B cell (primary cell): Measurements from ENCODE around the gene PRKAG2. TPM values are rescaled to one million over a fixed set of nuclear protein-coding genes. Genes with fewer than 3 reads are reported as not detected.
A peak's percentile ranks its signal among the peaks of the same experiment; 100 is the strongest.

ENCODE experiments used
- ATAC-seq: fragments of 200-7000 bp; cut with Tn5 transposase; one replicate; pipeline ENCODE4 v1.10.0; 2021; ENCODE audit warnings: low read depth, mild to moderate bottlenecking, moderate number of reproducible peaks, moderate library complexity
- CTCF ChIA-PET: fragments of 350-600 bp; sonication (Branson Sonifier 250); formaldehyde crosslinking; loops from one replicate; lab custom pipeline; 2021; ENCODE audit warnings: antibody characterized with exemption, inconsistent platforms; lab: Charles Lee
- POLR2A ChIA-PET: fragments of 350-600 bp; sonication (Branson Sonifier 250); formaldehyde crosslinking; loops from one replicate; lab custom pipeline; 2021; ENCODE audit warnings: antibody characterized with exemption; lab: Charles Lee
- DNase-seq: peaks from one replicate; pipeline ENCODE4 v3.0.0; 2013
- H2AFZ ChIP-seq: 2 replicates; pipeline ENCODE4 v1.6.1; 2012; ENCODE audit warnings: mild to moderate bottlenecking, low read depth, low read length; ENCODE audit not compliant: insufficient read depth, poor library complexity, severe bottlenecking
- H3K27ac ChIP-seq, 2 donors: 1 replicate in 1 of 2; 2 replicates in 1 of 2; pipeline ENCODE4 v1.5.1; 2012 to 2013; ENCODE audit warnings: low read length in 2 of 2, mild to moderate bottlenecking in 2 of 2, moderate library complexity in 1 of 2
- H3K27me3 ChIP-seq, 4 experiments: fragments of 200-600 bp in 1 of 4; sonication (generic) in 1 of 4; replicated peaks in 1 of 4; 1 replicate in 2 of 4; 2 replicates in 2 of 4; pipeline versions ENCODE4 v1.6.1 to v1.7.0; 2013 to 2016; ENCODE audit warnings: low read length in 3 of 4, mild to moderate bottlenecking in 2 of 4, mixed read lengths in 1 of 4, moderate library complexity in 1 of 4; ENCODE audit not compliant: insufficient read depth in 4 of 4, control insufficient read depth in 3 of 4; ENCODE audit errors: control extremely low read depth in 1 of 4
- H3K36me3 ChIP-seq, 2 experiments: replicated peaks in 1 of 2; 1 replicate in 1 of 2; 2 replicates in 1 of 2; pipeline versions ENCODE4 v1.6.1 to v1.7.1; 2013; ENCODE audit warnings: low read length in 1 of 2; ENCODE audit not compliant: insufficient read depth in 2 of 2, control insufficient read depth in 1 of 2; ENCODE audit errors: control extremely low read depth in 1 of 2, extremely low read depth in 1 of 2
- H3K4me1 ChIP-seq, 2 donors: fragments of 200-600 bp in 1 of 2; sonication (generic) in 1 of 2; 1 replicate in 1 of 2; 2 replicates in 1 of 2; pipeline versions ENCODE4 v1.5.1 to v1.6.1; 2013 to 2017; ENCODE audit warnings: low read length in 2 of 2; ENCODE audit not compliant: control insufficient read depth in 2 of 2, insufficient read depth in 2 of 2
- H3K4me2 ChIP-seq: replicated peaks from 2 replicates; pipeline ENCODE3; 2012; ENCODE audit warnings: mild to moderate bottlenecking, low read depth, low read length; ENCODE audit not compliant: poor library complexity, severe bottlenecking
- H3K4me3 ChIP-seq, 5 experiments: fragments of 200-600 bp in 1 of 5; sonication (generic) in 1 of 5; 1 replicate in 3 of 5; 2 replicates in 2 of 5; pipeline versions ENCODE4 v1.5.1 to v1.7.0; 2011 to 2016; ENCODE audit warnings: low read length in 4 of 5, mild to moderate bottlenecking in 4 of 5, low read depth in 2 of 5, control low read depth in 1 of 5, moderate library complexity in 1 of 5; ENCODE audit not compliant: insufficient read depth in 1 of 5; ENCODE audit errors: control extremely low read depth in 1 of 5, extremely low read depth in 1 of 5
- H3K79me2 ChIP-seq: fragments of 200-600 bp; sonication (generic); one replicate; pipeline ENCODE4 v1.6.0; 2016; ENCODE audit warnings: low read length; ENCODE audit not compliant: control insufficient read depth, insufficient read depth
- H3K9ac ChIP-seq: fragments of 200-600 bp; sonication (generic); 2 replicates; pipeline ENCODE4 v1.6.1; 2017; ENCODE audit warnings: mild to moderate bottlenecking, low read length, moderate library complexity
- H3K9me3 ChIP-seq, 3 donors: one replicate each; pipeline versions ENCODE4 v1.6.1 to v1.7.1; 2013; ENCODE audit warnings: low read length in 2 of 3; ENCODE audit not compliant: control insufficient read depth in 2 of 3, insufficient read depth in 1 of 3; ENCODE audit errors: control extremely low read depth in 1 of 3
- H4K20me1 ChIP-seq: 2 replicates; pipeline ENCODE4 v1.6.0; 2012; ENCODE audit warnings: mild to moderate bottlenecking, low read length; ENCODE audit not compliant: insufficient read depth, control insufficient read depth, poor library complexity, severe bottlenecking
- H3K27ac Mint-ChIP-seq: one replicate; pipeline ENCODE4 v1.8.0; 2021; ENCODE audit warnings: mixed read lengths
- H3K27me3 Mint-ChIP-seq: one replicate; pipeline ENCODE4 v1.8.0; 2021; ENCODE audit warnings: mixed read lengths
- H3K4me1 Mint-ChIP-seq: one replicate; pipeline ENCODE4 v1.8.0; 2021; ENCODE audit warnings: mixed read lengths
- H3K4me3 Mint-ChIP-seq: one replicate; pipeline ENCODE4 v1.8.0; 2021; ENCODE audit warnings: mixed read lengths
- H3K9me3 Mint-ChIP-seq: one replicate; pipeline ENCODE4 v1.8.0; 2022; ENCODE audit warnings: mixed read lengths; ENCODE audit not compliant: insufficient read depth
- EZH2 ChIP-seq: IDR thresholded peaks from 2 replicates; pipeline ENCODE4 v1.6.1; 2012; ENCODE audit warnings: borderline replicate concordance, low read depth, mild to moderate bottlenecking, moderate library complexity, low read length; ENCODE audit not compliant: insufficient read depth, poor library complexity, severe bottlenecking
- WGBS: methylation state at CpG from one replicate; pipeline ENCODE4 v1.1.5; 2013; ENCODE audit warnings: missing lambda C conversion rate; ENCODE audit not compliant: insufficient coverage; 5-methylcytosine and 5-hydroxymethylcytosine counted together
- intact Hi-C: fragments of 100-400 bp; cut with micrococcal nuclease; formaldehyde crosslinking; loops from one replicate; pipeline ENCODE4 v1.10.0; 2022
- polyA plus RNA-seq: library from polyadenylated mRNA; depleted of rRNA; stranded (reverse); fragments of >200 nt; gene quantifications from 2 replicates; pipeline ENCODE4 v1.2.3, GENCODE V29; 2012
- total RNA-seq, 2 donors: library from RNA; stranded (reverse); fragments of 120-200 nt in 1 of 2; gene quantifications; 1 replicate in 1 of 2; 2 replicates in 1 of 2; pipeline versions ENCODE4 v1.2.3 to v1.2.4, GENCODE V29; 2013 to 2022
- TF ChIP-seq, protein P1 (sequence below): fragments of 200-600 bp; IDR thresholded peaks from one replicate; pipeline ENCODE4 v1.8.0; 2022; ENCODE audit warnings: antibody characterized with exemption, mild to moderate bottlenecking

The PRKAG2 gene
- total and polyA plus RNA-seq, 2 donors (not counting 1 experiment from before 2014, with no cell fraction given), result 22.1 to 56.3 TPM

DNA sequence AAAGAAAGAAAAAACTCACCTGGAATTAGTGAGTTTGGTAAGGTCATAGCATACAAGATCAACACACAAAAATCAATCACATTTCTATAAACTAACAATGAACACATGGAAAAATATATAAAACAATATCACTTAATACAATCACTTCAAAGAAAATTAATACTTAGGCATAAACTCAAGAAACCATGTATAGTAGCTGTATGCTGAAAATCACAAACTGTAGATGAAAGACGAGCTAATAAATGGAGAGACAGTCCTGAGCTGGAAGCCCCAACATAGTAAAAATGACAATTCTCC lies 243.5 kb downstream of the PRKAG2 start:
- Histone ChIP-seq H3K4me2 (peak overlapping the region; percentile 84), H3K27ac (peak overlapping the region; percentile 81), H3K27me3 (no peaks in the 10 kb centered on the region), H3K9ac (no peak overlapping the region), H3K4me3 (peak overlapping the region in 3 of 5 experiments; percentile 74 to 76 (median 75)), H3K79me2 (peaks cover 10% of the 10 kb centered on the region), H4K20me1 (peaks cover 13% of the 10 kb centered on the region), H2AFZ (peak overlapping the region; percentile 88), H3K9me3 (peaks cover 0 to 3% (median 0%) of the 10 kb centered on the region in 3 donors), H3K36me3 (no peaks in the 10 kb centered on the region), H3K4me1 (peaks cover 11 to 12% of the 10 kb centered on the region in 2 donors)
- ATAC-seq, result no peak
- H3K4me3 Mint-ChIP-seq, result peak overlapping the region; percentile 100
- intact Hi-C loops, result loop anchor here (1.0 to 5.0 kb wide), 8 partner anchors 95 to 1861 kb away; partner anchors contain the start of genes FASTK, GALNT11, SMARCD3 and TMUB1
- WGBS, result no CpG with 5 or more reads among the region's 1 CpG
- H3K9me3 Mint-ChIP-seq, result peaks cover 3% of the 10 kb centered on the region
- peak overlapping the region; percentile 99 for H3K27ac Mint-ChIP-seq
- POLR2A ChIA-PET, result interaction anchor here (1.9 to 2.4 kb wide), 2 partner anchors 114 to 292 kb away, joined by 5 to 14 read pairs; partner anchors contain the start of genes NUB1 and RHEB
- no peaks in the 10 kb centered on the region for H3K27me3 Mint-ChIP-seq
- CTCF ChIA-PET, result interaction anchor here (0.6 to 3.8 kb wide), 8 partner anchors 13 to 265 kb away, joined by 3 to 20 read pairs (median 4); partner anchors contain the start of gene RHEB
- peaks cover 17% of the 10 kb centered on the region for H3K4me1 Mint-ChIP-seq
- TF ChIP-seq, protein P1, sequence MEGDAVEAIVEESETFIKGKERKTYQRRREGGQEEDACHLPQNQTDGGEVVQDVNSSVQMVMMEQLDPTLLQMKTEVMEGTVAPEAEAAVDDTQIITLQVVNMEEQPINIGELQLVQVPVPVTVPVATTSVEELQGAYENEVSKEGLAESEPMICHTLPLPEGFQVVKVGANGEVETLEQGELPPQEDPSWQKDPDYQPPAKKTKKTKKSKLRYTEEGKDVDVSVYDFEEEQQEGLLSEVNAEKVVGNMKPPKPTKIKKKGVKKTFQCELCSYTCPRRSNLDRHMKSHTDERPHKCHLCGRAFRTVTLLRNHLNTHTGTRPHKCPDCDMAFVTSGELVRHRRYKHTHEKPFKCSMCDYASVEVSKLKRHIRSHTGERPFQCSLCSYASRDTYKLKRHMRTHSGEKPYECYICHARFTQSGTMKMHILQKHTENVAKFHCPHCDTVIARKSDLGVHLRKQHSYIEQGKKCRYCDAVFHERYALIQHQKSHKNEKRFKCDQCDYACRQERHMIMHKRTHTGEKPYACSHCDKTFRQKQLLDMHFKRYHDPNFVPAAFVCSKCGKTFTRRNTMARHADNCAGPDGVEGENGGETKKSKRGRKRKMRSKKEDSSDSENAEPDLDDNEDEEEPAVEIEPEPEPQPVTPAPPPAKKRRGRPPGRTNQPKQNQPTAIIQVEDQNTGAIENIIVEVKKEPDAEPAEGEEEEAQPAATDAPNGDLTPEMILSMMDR, result no peak
- TF ChIP-seq EZH2, result no peak
- DNase-seq, result no peak

DNA sequence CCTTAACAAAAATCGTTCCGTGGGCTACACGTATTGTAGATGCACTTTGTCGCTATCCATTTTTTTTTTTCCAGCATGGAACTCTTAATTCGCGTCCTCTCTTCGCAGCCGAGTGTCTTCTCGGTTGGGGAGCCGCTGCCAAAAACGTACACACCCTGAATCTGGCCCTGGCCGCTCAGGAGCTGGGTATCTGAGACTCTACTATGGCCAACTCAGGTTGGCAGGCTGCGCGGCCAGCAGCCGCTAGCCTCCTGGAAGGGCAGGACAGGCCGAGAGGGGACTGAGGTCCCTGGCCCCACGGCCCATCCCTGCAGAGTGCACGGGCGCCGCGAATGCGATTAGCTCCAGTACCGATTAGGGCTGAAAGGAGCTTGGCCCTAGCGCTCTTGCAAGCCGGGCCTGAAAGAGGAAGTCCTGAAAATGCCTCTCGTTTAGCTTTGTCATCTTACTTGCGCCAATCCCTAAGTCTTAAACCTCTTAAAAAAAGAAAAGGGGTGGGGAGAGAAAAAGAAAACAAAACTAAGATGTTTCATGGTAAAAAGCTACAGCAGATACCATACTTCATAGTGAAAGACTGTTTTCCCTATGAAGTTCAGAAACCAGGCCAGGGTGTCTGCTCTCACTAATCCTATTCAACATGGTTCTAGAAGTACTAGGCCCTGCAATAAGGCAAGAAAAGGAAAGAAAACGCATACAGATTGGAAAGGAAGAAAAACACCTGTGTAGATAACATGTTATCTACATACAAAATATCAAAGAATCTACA lies 244.0 kb downstream of the PRKAG2 start:
- Mint-ChIP-seq H3K27ac (peak overlapping the region; percentile 99), H3K4me1 (peaks cover 17% of the 10 kb centered on the region), H3K4me3 (peak overlapping the region; percentile 100), H3K27me3 (no peaks in the 10 kb centered on the region), H3K9me3 (peaks cover 3% of the 10 kb centered on the region)
- ChIA-PET POLR2A (interaction anchor here (0.8 to 2.4 kb wide), 5 partner anchors 95 to 831 kb away, joined by 3 to 14 read pairs (median 3); partner anchors contain the start of genes NUB1 and RHEB), CTCF (interaction anchor here (0.6 to 3.8 kb wide), 13 partner anchors 12 to 386 kb away, joined by 3 to 20 read pairs (median 4); partner anchors contain the start of gene RHEB)
- Histone ChIP-seq H2AFZ (peak overlapping the region; percentile 88), H3K36me3 (no peaks in the 10 kb centered on the region), H3K9me3 (peaks cover 0 to 3% (median 0%) of the 10 kb centered on the region in 3 donors), H3K4me3 (peak overlapping the region; percentile 66 to 76 (median 74)), H3K4me1 (peaks cover 11 to 12% of the 10 kb centered on the region in 2 donors), H3K4me2 (peak overlapping the region; percentile 84), H3K27ac (peak overlapping the region; percentile 81), H3K27me3 (no peaks in the 10 kb centered on the region), H3K79me2 (peaks cover 16% of the 10 kb centered on the region), H4K20me1 (peaks cover 13% of the 10 kb centered on the region), H3K9ac (peak overlapping the region; percentile 73)
- ATAC-seq (peak; percentile 51), DNase-seq (peak; percentile 89)
- WGBS, result 1% methylated on average over 25 of the region's 28 CpGs
- intact Hi-C loops, result loop anchor here (1.0 to 5.0 kb wide), 9 partner anchors 96 to 1861 kb away; partner anchors contain the start of genes FASTK, GALNT11, SMARCD3 and TMUB1
- TF ChIP-seq EZH2, result no peak
- TF ChIP-seq, protein P1, result no peak
